GM21737 (cell line): Measurements from ENCODE around the gene FZD1.
A peak's percentile ranks its signal among the peaks of the same experiment; 100 is the strongest.

ENCODE experiments used
- ATAC-seq: cut with Tn5 transposase; IDR thresholded peaks from one replicate; pipeline ENCODE4 v1.9.1; 2021; ENCODE audit warnings: mild to moderate bottlenecking, moderate library complexity; ENCODE audit not compliant: unreplicated experiment

The FZD1 gene

GRCh38 chr7:91264924-91265681, 870 bp downstream of the FZD1 start:
- ATAC-seq = peak; percentile 29

- ATAC-seq = no peak
Measured at GRCh38 chr7:91265693-91266066, 1.4 kb downstream of the FZD1 start.

GRCh38 chr7:91266067-91266688, 1.9 kb downstream of the FZD1 start:
- no peak for ATAC-seq

GRCh38 chr7:91266689-91267090, 2.5 kb downstream of the FZD1 start:
- ATAC-seq = no peak

- ATAC-seq = no peak
Measured at GRCh38 chr7:91267171-91267955, 3.1 kb downstream of the FZD1 start.

- no peak for ATAC-seq
Measured at GRCh38 chr7:91270372-91270771, 6.1 kb downstream of the FZD1 start.

- no peak for ATAC-seq
Measured at GRCh38 chr7:91276909-91277308, 12.7 kb downstream of the FZD1 start.

GRCh38 chr7:91280185-91280584, 16.0 kb downstream of the FZD1 start:
- ATAC-seq = no peak

GRCh38 chr7:91280604-91281003, 16.4 kb downstream of the FZD1 start:
- ATAC-seq = no peak

- no peak for ATAC-seq
Measured at GRCh38 chr7:91285696-91286355, 21.6 kb downstream of the FZD1 start.

GRCh38 chr7:91286432-91286831, 22.2 kb downstream of the FZD1 start:
- no peak for ATAC-seq

GRCh38 chr7:91287371-91288084, 23.3 kb downstream of the FZD1 start:
- no peak for ATAC-seq

- ATAC-seq = no peak
Measured at GRCh38 chr7:91288208-91288824, 24.1 kb downstream of the FZD1 start.

GRCh38 chr7:91289633-91290254, 25.5 kb downstream of the FZD1 start:
- no peak for ATAC-seq

GRCh38 chr7:91291302-91291701, 27.1 kb downstream of the FZD1 start:
- no peak for ATAC-seq

- no peak for ATAC-seq
Measured at GRCh38 chr7:91291902-91292301, 27.7 kb downstream of the FZD1 start.

GRCh38 chr7:91292506-91292905, 28.3 kb downstream of the FZD1 start:
- no peak for ATAC-seq

GRCh38 chr7:91293136-91293535, 28.9 kb downstream of the FZD1 start:
- no peak for ATAC-seq

- ATAC-seq = no peak
Measured at GRCh38 chr7:91293840-91294239, 29.6 kb downstream of the FZD1 start.
